H9 (cell line): ENCODE data around the gene KRTAP4-1. TPM values are rescaled to one million over a fixed set of nuclear protein-coding genes. Genes with fewer than 3 reads are reported as not detected.

Experiments
- DNase-seq: peaks from one replicate; pipeline ENCODE4 v3.0.0-alpha.2; 2017
- H2AFZ ChIP-seq: one replicate; pipeline ENCODE4 v1.6.1; 2013; ENCODE audit warnings: mild to moderate bottlenecking, low read length, control low read depth, moderate library complexity
- H2AK5ac ChIP-seq: 2 replicates; pipeline ENCODE4 v1.6.1; 2013; ENCODE audit warnings: low read length, control low read depth, mixed read lengths; ENCODE audit not compliant: insufficient read length
- H2BK120ac ChIP-seq: one replicate; pipeline ENCODE4 v1.6.1; 2013; ENCODE audit warnings: low read depth, mild to moderate bottlenecking, low read length, control low read depth, inconsistent platforms; ENCODE audit not compliant: poor library complexity, severe bottlenecking
- H2BK12ac ChIP-seq: 2 replicates; pipeline ENCODE4 v1.6.1; 2013; ENCODE audit warnings: low read length, control low read depth, mixed read lengths, low read depth; ENCODE audit not compliant: insufficient read length
- H2BK15ac ChIP-seq: 2 replicates; pipeline ENCODE4 v1.6.1; 2013; ENCODE audit warnings: low read depth, low read length, control low read depth
- H2BK20ac ChIP-seq: one replicate; pipeline ENCODE4 v1.6.1; 2013; ENCODE audit warnings: low read depth, mild to moderate bottlenecking, low read length, control low read depth, inconsistent platforms; ENCODE audit not compliant: poor library complexity, severe bottlenecking
- H2BK5ac ChIP-seq: 2 replicates; pipeline ENCODE4 v1.6.1; 2013; ENCODE audit warnings: low read length, control low read depth, mixed read lengths; ENCODE audit not compliant: insufficient read length
- H3K14ac ChIP-seq: 2 replicates; pipeline ENCODE4 v1.6.1; 2013; ENCODE audit warnings: low read length, control low read depth; ENCODE audit not compliant: insufficient read depth
- H3K18ac ChIP-seq: 2 replicates; pipeline ENCODE4 v1.6.1; 2013; ENCODE audit warnings: low read depth, mild to moderate bottlenecking, mixed read lengths, low read length, control low read depth; ENCODE audit not compliant: insufficient read length
- H3K23ac ChIP-seq: 2 replicates; pipeline ENCODE4 v1.6.1; 2013; ENCODE audit warnings: low read length, control low read depth, mixed read lengths, low read depth; ENCODE audit not compliant: insufficient read length
- H3K23me2 ChIP-seq: 2 replicates; pipeline ENCODE4 v1.6.1; 2013; ENCODE audit warnings: low read depth, mild to moderate bottlenecking, mixed read lengths, low read length, control low read depth; ENCODE audit not compliant: insufficient read length, poor library complexity, severe bottlenecking
- H3K27ac ChIP-seq: 2 replicates; pipeline ENCODE4 v1.5.1; 2013; ENCODE audit warnings: low read length, control low read depth, mixed read lengths, low read depth; ENCODE audit not compliant: insufficient read length
- H3K27me3 ChIP-seq: 2 replicates; pipeline ENCODE4 v1.6.1; 2013; ENCODE audit warnings: low read length, control low read depth, inconsistent platforms; ENCODE audit not compliant: insufficient read depth
- H3K4ac ChIP-seq: 2 replicates; pipeline ENCODE4 v1.6.1; 2013; ENCODE audit warnings: low read depth, mild to moderate bottlenecking, control low read depth, inconsistent platforms, low read length, moderate library complexity
- H3K4me1 ChIP-seq: 2 replicates; pipeline ENCODE4 v1.6.1; 2013; ENCODE audit warnings: low read length, control low read depth, inconsistent platforms; ENCODE audit not compliant: insufficient read depth
- H3K4me2 ChIP-seq: 2 replicates; pipeline ENCODE4 v1.6.1; 2013; ENCODE audit warnings: low read length, control low read depth, mixed read lengths; ENCODE audit not compliant: insufficient read length, insufficient read depth
- H3K56ac ChIP-seq: 2 replicates; pipeline ENCODE4 v1.6.1; 2013; ENCODE audit warnings: low read depth, mild to moderate bottlenecking, mixed read lengths, low read length, control low read depth; ENCODE audit not compliant: insufficient read length
- H3K79me1 ChIP-seq: 2 replicates; pipeline ENCODE4 v1.6.1; 2013; ENCODE audit warnings: low read depth, mild to moderate bottlenecking, moderate library complexity, low read length, control low read depth, inconsistent platforms; ENCODE audit not compliant: insufficient read depth, poor library complexity, severe bottlenecking
- H3K79me2 ChIP-seq: 2 replicates; pipeline ENCODE4 v1.6.1; 2013; ENCODE audit warnings: low read length, control low read depth, inconsistent platforms; ENCODE audit not compliant: insufficient read depth
- H3K9ac ChIP-seq: 2 replicates; pipeline ENCODE4 v1.6.1; 2013; ENCODE audit warnings: low read length, control low read depth, mixed read lengths; ENCODE audit not compliant: insufficient read length; ENCODE audit errors: extremely low read depth
- H3K9me3 ChIP-seq: one replicate; pipeline ENCODE4 v1.6.1; 2013; ENCODE audit warnings: low read depth, low read length, inconsistent platforms; ENCODE audit not compliant: control insufficient read depth
- H3T11ph ChIP-seq: one replicate; pipeline ENCODE4 v1.6.1; 2013; ENCODE audit warnings: mild to moderate bottlenecking, low read length, control low read depth, inconsistent platforms
- H4K20me1 ChIP-seq: one replicate; pipeline ENCODE4 v1.6.1; 2013; ENCODE audit not compliant: control insufficient read depth, insufficient read length, insufficient read depth
- H4K5ac ChIP-seq: 2 replicates; pipeline ENCODE4 v1.6.1; 2013; ENCODE audit warnings: low read depth, mild to moderate bottlenecking, mixed read lengths, low read length, control low read depth; ENCODE audit not compliant: insufficient read length
- H4K8ac ChIP-seq: replicated peaks from 2 replicates; pipeline ENCODE4 v1.6.1; 2013; ENCODE audit warnings: low read length, control low read depth, mixed read lengths, low read depth; ENCODE audit not compliant: insufficient read length
- H4K91ac ChIP-seq: 2 replicates; pipeline ENCODE4 v1.6.1; 2013; ENCODE audit warnings: low read depth, mild to moderate bottlenecking, moderate library complexity, mixed read lengths, low read length, control low read depth; ENCODE audit not compliant: insufficient read length
- H3K27ac Mint-ChIP-seq, 3 experiments: 2 replicates in 2 of 3; 3 replicates in 1 of 3; pipeline ENCODE4 v1.8.0; 2020 to 2021; ENCODE audit warnings: mixed read lengths in 3 of 3, mild to moderate bottlenecking in 1 of 3, moderate library complexity in 1 of 3
- H3K27me3 Mint-ChIP-seq: 2 replicates; pipeline ENCODE4 v1.8.0; 2021; ENCODE audit warnings: low read depth, mild to moderate bottlenecking, moderate library complexity, mixed read lengths
- H3K36me3 Mint-ChIP-seq, 3 experiments: 2 replicates in 2 of 3; 3 replicates in 1 of 3; pipeline ENCODE4 v1.8.0; 2020 to 2021; ENCODE audit warnings: low read depth in 3 of 3, mixed read lengths in 3 of 3; ENCODE audit not compliant: insufficient read depth in 1 of 3
- H3K4me1 Mint-ChIP-seq, 2 experiments: 2 replicates each; pipeline ENCODE4 v1.8.0; 2020; ENCODE audit warnings: mixed read lengths in 2 of 2
- H3K4me3 Mint-ChIP-seq, 2 experiments: 2 replicates in 1 of 2; 3 replicates in 1 of 2; pipeline ENCODE4 v1.8.0; 2020 to 2021; ENCODE audit warnings: mild to moderate bottlenecking in 2 of 2, mixed read lengths in 2 of 2, moderate library complexity in 1 of 2
- H3K9me3 Mint-ChIP-seq, 2 experiments: 2 replicates in 1 of 2; 3 replicates in 1 of 2; pipeline ENCODE4 v1.8.0; 2020; ENCODE audit warnings: mild to moderate bottlenecking in 2 of 2, mixed read lengths in 2 of 2, moderate library complexity in 1 of 2
- WGBS: extraction: QIAGEN DNeasy Blood & Tissue Kit; methylation state at CpG from one replicate; pipeline ENCODE4 v1.1.7; 2013; ENCODE audit warnings: missing lambda C conversion rate, low lambda C conversion rate, mixed read lengths; ENCODE audit not compliant: insufficient read length; ENCODE audit errors: extremely low coverage; 5-methylcytosine and 5-hydroxymethylcytosine counted together
- total RNA-seq: library from RNA; stranded (reverse); gene quantifications from 2 replicates; pipeline ENCODE4 v1.2.1, GENCODE V29; 2021
- TF ChIP-seq, protein P1 (sequence below): fragments of 200-600 bp; sonication (generic); conservative IDR thresholded peaks from 3 replicates; pipeline ENCODE4 v1.8.0; 2021; ENCODE audit warnings: antibody characterized with exemption, mild to moderate bottlenecking

Gene KRTAP4-1
- total RNA-seq, 1 experiment from 2014 or later, result not detected

DNA sequence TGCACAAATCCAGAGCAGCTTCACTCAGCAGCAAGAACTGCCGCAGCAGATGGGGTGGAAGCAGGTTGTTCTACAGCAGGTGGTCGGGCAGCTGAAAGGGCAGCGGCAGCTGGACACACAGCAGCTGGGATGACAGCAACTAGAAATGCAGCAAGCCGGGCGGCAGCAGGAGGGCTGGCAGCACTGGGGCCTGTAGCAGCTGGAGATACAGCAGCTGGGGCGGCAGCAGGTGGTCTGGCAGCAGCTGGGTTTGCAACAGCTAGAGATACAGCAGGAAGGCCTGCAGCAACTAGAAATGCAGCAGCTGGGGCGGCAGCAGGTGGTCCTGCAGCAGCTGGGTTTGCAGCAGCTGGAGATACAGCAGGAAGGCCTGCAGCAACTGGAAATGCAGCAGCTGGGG, 17.1 kb downstream of the KRTAP4-1 start:
- TF ChIP-seq, protein P1, sequence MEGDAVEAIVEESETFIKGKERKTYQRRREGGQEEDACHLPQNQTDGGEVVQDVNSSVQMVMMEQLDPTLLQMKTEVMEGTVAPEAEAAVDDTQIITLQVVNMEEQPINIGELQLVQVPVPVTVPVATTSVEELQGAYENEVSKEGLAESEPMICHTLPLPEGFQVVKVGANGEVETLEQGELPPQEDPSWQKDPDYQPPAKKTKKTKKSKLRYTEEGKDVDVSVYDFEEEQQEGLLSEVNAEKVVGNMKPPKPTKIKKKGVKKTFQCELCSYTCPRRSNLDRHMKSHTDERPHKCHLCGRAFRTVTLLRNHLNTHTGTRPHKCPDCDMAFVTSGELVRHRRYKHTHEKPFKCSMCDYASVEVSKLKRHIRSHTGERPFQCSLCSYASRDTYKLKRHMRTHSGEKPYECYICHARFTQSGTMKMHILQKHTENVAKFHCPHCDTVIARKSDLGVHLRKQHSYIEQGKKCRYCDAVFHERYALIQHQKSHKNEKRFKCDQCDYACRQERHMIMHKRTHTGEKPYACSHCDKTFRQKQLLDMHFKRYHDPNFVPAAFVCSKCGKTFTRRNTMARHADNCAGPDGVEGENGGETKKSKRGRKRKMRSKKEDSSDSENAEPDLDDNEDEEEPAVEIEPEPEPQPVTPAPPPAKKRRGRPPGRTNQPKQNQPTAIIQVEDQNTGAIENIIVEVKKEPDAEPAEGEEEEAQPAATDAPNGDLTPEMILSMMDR, result no peak
- H3K27ac ChIP-seq, result no peak overlapping the region
- H3K18ac ChIP-seq, result no peak overlapping the region
- H4K91ac ChIP-seq, result no peak overlapping the region
- no peaks in the 10 kb centered on the region for H3K79me1 ChIP-seq
- no peaks in the 10 kb centered on the region for H3K9me3 ChIP-seq
- H4K20me1 ChIP-seq, result no peaks in the 10 kb centered on the region
- H2BK120ac ChIP-seq, result no peak overlapping the region
- no peak overlapping the region for H2AFZ ChIP-seq
- no peaks in the 10 kb centered on the region for H3K79me2 ChIP-seq
- Mint-ChIP-seq H3K36me3 (no peaks in the 10 kb centered on the region), H3K27me3 (no peaks in the 10 kb centered on the region), H3K9me3 (no peaks in the 10 kb centered on the region; a peak in 1 of 5 replicates), H3K4me1 (no peaks in the 10 kb centered on the region), H3K27ac (no peak overlapping the region; a peak in 1 of 7 replicates), H3K4me3 (no peak overlapping the region)
- no peak overlapping the region for H3K9ac ChIP-seq
- no peak for DNase-seq
- no peak overlapping the region for H2AK5ac ChIP-seq
- no peak overlapping the region for H3K14ac ChIP-seq
- no peak overlapping the region for H2BK15ac ChIP-seq
- H3K4me2 ChIP-seq, result no peak overlapping the region
- H4K8ac ChIP-seq, result no peak overlapping the region
- H4K5ac ChIP-seq, result no peak overlapping the region
- H2BK5ac ChIP-seq, result no peak overlapping the region
- H3K23me2 ChIP-seq, result no peaks in the 10 kb centered on the region
- H3K4ac ChIP-seq, result no peak overlapping the region
- no peak overlapping the region for H2BK20ac ChIP-seq
- H3K27me3 ChIP-seq, result no peaks in the 10 kb centered on the region
- H3K56ac ChIP-seq, result no peak overlapping the region
- no peaks in the 10 kb centered on the region for H3K4me1 ChIP-seq
- no peak overlapping the region for H2BK12ac ChIP-seq
- WGBS, result no CpG with 5 or more reads among the region's 7 CpGs
- H3K23ac ChIP-seq, result no peak overlapping the region
- no peak overlapping the region for H3T11ph ChIP-seq
